Gastrocnemius medialis (tissue), 4 donors: ENCODE measurements around the gene MMP25.

ENCODE experiments used
- CTCF ChIP-seq, 5 experiments: fragments of 450-650 bp in 3 of 5; fragments of 200-600 bp in 2 of 5; sonication (generic) in 2 of 5; IDR thresholded peaks in 4 of 5; conservative IDR thresholded peaks in 1 of 5; 1 replicate in 4 of 5; 2 replicates in 1 of 5; pipeline ENCODE4 v1.5.1; 2016 to 2019; ENCODE audit warnings: antibody characterized with exemption in 5 of 5, mild to moderate bottlenecking in 3 of 5, moderate library complexity in 3 of 5
- POLR2A ChIP-seq, 2 donors: fragments of 450-650 bp; IDR thresholded peaks; one replicate each; pipeline ENCODE4 v1.6.1; 2017; ENCODE audit warnings: antibody characterized with exemption in 2 of 2, mild to moderate bottlenecking in 2 of 2, moderate library complexity in 2 of 2

- no peak for TF ChIP-seq CTCF (IDR thresholded peaks at IDR 0.05 in 4 of 5, conservative IDR thresholded peaks at IDR 0.05 in 1 of 5)
- no peak for TF ChIP-seq POLR2A (IDR thresholded peaks at IDR 0.05)
Measured at GRCh38 chr16:3013491-3013951, 32.8 kb upstream of the MMP25 start.
